Stimulated activated CD4-positive, alpha-beta T cell treated with anti-CD3 and anti-CD28 coated beads, Interleukin-4, amount 100 ng/mL, for 48 hours (primary cell): Measurements from ENCODE around the gene DNAH10.
A peak's percentile ranks its signal among the peaks of the same experiment; 100 is the strongest.

ENCODE experiments used
- DNase-seq, 2 donors: peaks; one replicate each; pipeline ENCODE4 v3.0.0-alpha.2; 2020; ENCODE audit warnings: low read depth in 2 of 2

Gene DNAH10

DNA sequence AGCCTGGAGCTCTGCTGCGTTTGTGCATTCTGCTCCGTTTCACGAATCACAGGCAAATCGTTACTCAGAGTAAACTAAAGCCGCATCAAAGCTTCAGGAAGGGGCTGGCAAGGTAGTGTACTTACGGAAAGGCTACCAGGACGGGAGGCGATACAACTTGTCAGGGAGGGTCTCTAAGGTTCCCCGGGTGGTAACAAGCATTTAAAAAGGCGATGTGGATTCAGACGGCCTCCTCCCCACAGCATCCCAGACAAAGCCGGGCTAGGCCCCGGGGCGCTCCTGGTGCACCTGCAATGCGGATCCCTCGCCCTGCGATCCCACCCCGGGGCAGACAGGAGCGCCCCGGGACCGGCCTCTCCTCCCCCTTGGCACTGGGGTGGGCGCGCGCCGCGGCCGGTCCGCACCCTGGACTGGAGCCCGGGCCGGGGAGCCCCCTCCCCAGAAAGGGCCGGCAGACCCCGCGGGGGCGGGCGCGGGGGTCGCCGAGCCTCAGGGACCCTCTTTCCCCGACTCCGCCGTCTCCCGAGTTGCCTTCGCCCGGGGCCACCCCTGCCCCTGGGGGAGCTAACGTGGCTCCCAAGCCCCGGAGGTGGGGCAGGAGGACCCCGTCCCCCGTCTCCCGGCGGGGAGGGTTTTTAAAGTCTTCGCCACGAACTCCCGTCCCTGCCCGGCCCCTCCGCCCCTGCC lies 209.8 kb downstream of the DNAH10 start:
- peak; percentile 13 to 16 for DNase-seq

DNA sequence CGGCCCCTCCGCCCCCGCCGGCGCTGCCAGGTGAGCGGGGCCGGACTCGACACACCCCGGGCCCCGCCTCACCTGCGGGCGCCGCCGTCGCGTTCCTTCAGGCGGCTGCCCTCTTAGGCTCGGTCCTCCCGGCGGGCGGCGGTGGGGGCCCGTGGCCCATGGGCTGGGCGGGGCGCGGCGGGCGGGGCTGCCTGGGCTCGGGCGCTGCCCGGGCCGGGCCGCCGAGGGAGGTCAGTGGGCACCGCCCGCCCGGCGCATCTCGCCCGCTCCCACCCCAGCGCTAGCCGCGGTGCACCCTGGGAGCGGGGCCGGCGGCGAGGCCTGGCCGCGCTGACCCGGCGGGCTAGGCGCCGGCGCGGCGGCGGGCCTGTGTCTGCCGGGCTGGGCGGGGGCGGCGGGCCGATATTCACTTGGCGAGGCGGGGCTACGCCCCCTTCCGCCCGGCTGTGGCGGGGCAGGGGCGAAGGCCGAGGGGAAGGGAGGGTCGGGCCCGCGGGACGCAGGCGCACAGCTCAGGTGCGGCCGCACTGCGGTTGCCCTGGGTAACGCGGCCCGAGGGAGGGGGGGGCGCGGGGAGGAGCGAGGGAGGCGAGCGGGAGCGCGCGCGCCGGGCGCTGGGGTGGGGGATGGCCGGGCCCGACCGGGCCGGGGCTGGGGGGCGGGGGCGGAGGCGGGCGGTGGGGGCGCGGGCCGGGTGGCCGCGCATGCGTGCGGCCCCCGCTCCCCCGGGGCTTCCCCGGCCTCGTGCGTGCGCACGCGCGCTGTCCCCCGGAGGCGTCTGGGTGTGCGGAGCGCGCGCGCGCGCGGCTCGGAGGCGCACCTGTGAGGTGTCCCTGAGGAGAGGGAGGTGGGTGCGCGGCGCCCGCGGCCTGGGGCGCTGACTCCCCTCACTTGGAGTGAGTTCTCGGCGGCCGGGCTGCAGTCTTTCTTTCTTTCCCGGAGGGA lies 210.6 kb downstream of the DNAH10 start, which contains the start of the genes CCDC92 and ZNF664:
CCDC92 (minus strand) TSS at position 375 of the 945 bp plus-strand sequence. CDS start 28,526 bp downstream, outside the sequence.
ZNF664 (plus strand) TSS at position 759 of the 945 bp plus-strand sequence. CDS start 38,930 bp downstream, outside the sequence.
- DNase-seq: peak; percentile 92 to 94

DNA sequence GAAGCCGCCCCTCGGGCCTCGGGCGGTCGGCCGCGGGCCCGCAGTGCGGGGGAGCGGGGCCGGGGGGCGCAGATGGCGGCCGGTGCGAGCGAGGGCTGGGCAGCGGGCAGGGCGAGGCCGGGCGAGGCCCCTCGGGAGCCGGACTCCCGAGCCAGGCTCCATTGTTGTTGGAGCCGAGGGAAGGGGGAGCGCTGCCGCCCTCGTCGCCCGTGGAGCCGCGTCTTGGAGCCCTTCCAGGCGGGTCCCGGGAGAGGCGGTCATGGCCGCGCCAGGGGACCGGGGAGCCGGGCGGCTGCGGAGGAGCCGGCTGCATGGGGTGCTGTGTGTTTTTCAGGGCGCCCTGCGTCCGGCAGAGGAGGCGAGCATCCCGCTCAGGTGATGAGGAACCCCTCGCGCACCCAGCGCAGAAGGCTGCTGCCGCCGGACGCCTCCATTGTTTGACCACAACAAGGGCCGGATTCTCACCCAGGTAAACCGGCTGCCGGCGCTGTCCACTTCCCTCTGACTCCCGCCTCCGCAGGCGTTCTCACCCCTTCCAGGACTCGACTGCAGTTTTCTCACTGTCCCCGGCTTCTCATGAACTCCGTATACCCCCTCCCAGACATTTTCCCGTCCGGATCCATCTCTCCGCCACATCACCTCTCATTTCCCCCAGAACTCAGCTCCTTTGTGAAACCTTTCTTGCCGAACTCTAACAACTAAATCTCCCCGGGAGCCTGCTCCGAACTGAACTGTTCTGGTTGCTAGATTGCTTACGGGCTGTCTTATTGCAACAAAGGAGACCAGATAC lies 211.6 kb downstream of the DNAH10 start:
- no peak for DNase-seq

GRCh38 chr12:123976227-123976826 lies 214.2 kb downstream of the DNAH10 start:
- no peak for DNase-seq

- no peak for DNase-seq
These were observed 217.5 kb downstream of the DNAH10 start for GRCh38 chr12:123979566-123979965.

DNA sequence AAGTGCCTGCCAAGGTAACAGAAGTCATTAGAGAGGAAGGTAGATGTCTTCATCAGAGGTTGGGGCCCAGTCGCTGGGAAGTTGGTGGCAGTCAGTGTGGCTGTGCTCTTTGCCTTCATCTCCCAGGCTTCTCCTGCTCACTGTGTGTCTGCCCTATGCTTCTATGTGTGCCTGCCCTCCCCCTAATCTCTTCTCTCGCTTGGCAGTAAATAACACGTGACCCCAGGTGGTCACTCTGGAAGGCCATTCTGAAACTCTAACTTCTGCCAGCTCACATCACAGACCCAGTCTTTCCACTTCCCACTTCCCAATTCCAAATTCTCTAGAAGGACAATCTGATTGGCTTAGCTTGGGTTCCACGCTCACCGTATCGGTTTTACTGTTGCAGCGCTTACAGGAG lies 220.2 kb downstream of the DNAH10 start:
- DNase-seq: no peak

- DNase-seq: no peak
These were observed 221.9 kb downstream of the DNAH10 start for GRCh38 chr12:123983822-123984485.

DNA sequence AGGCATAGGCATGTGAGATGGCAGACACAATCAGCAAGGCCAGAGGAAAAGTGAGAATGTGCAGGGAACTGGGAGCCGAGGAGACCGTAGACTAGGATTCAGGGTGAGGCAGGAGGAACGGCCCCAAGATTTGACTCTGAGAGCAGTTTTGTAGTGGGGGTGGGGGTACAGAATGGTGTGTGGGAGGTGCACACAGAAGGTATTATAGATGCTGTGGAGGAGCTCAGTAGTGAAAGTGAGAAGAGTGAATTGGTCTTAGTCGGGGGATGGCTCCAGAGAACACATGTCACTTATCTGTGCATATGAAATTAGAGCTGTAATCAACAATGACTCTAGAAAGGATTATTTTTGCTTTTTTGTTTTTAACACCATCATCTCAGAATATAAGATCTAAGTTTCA lies 222.8 kb downstream of the DNAH10 start:
- no peak for DNase-seq
